Ecto neural progenitor cell (in vitro differentiated cells): ENCODE measurements around the gene RAPGEF1.
"Not testable (repeated sequence)": the region's sequence is repeated elsewhere in the genome, so short reads cannot be mapped to it uniquely, and the experiment has no call there.

ENCODE experiments used
- DNase-seq: peaks from one replicate; pipeline ENCODE4 v3.0.0-alpha.2; 2018; ENCODE audit warnings: low spot score

The RAPGEF1 gene

GRCh38 chr9:131555841-131556673 lies 183.8 kb downstream of the RAPGEF1 start:
- no peak for DNase-seq

- no peak for DNase-seq
Measured at GRCh38 chr9:131554843-131555351, 185.0 kb downstream of the RAPGEF1 start.

GRCh38 chr9:131554087-131554842 lies 185.6 kb downstream of the RAPGEF1 start:
- DNase-seq, result no peak

DNA sequence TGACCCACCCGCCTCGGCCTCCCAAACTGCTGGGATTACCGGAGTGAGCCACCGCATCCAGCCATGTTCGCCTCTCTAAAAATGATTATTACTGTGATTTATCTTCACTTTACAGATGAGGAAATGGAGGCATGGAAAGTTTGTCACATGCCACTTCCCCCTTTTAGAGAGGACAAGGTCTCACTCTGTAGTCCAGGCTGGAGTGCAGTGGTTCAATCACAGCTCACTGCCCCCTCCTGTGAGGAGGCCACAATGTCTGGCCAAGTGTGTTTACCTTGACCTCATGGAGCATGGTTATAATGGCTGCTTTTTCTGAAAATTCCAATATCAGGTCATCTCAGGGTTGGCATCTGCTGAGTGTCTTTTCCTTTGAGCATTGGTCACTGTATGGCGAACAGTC lies 187.8 kb downstream of the RAPGEF1 start:
- DNase-seq, result no peak

- not testable (repeated sequence) for DNase-seq
Measured at GRCh38 chr9:131550465-131550864, 189.4 kb downstream of the RAPGEF1 start.

DNA sequence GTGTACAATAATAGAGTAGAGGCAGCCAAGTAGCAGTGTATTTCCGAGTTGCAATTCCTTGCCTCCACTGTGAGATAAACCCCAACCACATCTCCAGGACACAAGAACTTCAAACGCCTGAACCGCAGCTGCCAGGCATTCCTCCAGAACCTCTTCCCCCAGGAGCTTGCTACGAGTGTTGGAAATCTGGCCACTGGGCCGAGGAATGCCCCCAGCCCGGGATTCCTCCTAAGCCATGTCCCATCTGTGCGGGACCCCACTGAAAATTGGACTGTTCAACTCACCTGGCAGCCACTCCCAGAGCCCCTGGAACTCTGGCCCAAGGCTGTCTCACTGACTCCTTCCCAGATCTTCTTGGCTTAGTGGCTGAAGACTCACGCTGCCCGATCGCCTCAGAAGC lies 190.7 kb downstream of the RAPGEF1 start:
- DNase-seq, result not testable (repeated sequence)

- no peak for DNase-seq
Measured at GRCh38 chr9:131546336-131547084, 193.4 kb downstream of the RAPGEF1 start.

DNA sequence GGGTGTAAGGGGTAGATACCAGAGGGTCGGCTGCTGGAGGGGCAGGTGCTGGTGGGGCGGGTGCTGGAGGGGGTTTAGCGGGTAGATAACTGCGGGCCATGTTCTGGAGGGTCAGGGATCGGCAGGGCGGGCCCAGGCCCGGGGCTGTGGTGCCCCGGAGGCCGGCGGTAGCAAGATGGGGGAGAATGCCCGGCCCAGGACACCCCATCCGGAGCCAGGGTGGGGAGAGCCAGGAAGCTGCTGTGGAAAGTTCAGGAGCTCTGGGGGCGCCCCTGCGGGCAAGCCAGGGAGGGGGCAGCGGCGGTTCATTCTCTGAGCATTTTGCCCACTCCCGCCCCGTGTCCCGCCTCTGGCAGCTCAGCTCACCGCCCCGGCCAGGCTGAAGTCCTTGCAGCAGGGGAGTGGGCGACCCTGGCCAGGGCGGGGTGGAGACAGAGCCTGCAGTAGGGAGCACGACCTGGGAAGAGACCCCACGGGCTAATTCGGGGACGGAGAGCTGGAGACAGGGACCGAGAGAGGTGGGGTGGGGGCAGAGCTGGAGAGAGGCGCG lies 194.0 kb downstream of the RAPGEF1 start:
- DNase-seq, result no peak

DNA sequence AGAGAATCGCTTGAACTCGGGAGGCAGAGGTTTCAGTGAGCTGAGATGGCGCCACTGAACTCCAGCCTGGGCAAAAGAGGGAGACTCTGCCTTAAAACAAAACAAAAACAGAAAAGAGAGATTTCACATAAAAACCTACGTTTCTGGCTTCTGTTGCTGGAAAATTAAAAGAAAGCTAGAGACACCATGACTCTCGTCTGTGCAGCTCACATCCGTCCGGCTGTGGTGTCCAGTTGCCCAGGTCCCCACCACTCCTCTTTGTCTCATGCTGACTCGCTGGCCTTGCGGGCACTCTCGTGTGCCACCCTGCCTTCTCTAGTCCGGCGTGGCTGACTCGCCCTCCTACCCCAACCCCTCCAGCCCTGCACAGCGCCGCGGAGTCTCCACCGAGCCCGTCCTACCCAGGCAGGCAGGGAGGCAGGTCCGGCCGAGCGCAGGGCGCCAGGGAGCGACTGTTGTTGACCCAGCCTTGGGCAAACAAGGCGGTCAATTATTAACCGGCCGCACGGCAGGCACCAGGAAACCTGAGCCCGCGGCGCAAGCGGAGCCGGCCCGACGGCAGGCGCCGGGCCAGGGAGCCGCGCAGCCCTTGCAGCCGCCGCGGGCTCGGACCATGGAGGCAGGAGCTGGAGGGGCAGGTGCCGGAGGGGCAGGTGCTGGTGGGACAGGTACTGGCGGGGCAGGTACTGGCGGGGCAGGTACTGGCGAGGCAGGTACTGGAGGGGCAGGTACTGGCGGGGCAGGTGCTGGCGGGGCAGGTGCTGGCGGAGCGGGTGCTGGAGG lies 194.7 kb downstream of the RAPGEF1 start, which contains the start of gene PRRT1B:
Gene PRRT1B (plus strand): TSS at position 521 of the 783 bp plus-strand sequence. CDS start 93 bp downstream, at position 614.
- peak; percentile 47 for DNase-seq

DNA sequence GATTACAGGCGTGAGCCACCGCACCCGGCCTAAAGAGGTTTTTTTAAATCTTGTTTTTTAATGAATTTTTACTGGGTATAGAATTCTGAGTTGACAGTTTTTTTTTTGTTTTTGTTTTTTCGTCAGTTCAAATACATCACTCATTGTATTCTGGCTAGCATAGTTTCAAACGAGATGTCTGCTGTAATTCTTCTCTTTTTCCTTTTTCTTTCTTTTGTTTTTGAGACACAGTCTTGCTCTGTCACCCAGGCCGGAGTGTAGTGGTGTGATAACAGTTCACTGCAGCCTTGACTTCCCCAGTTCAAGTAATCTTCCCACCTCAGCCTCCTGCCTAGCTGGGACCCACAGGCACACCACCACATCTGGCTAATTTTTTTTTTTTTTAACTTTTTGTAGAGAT lies 196.7 kb downstream of the RAPGEF1 start:
- DNase-seq, result no peak

GRCh38 chr9:131539223-131539923 lies 200.5 kb downstream of the RAPGEF1 start:
- DNase-seq, result no peak

DNA sequence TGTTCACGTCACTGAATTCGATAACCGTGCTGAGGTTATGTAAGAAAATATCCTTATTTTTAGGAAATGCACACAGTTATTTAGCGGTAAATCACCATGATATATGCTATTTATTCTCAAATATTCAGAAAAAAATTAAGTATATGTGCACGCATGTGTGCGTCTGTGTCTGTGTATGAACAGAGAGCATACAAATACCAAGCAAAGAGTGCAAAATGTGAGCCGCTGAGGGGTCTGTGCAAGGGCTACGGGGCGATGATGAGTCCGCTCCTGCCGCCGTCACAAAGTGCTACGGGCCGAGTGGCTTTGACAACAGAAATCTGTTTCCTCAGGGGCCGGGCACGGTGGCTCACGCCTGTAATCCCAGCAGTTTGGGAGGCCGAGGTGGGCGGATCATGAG lies 201.9 kb downstream of the RAPGEF1 start:
- no peak for DNase-seq

DNA sequence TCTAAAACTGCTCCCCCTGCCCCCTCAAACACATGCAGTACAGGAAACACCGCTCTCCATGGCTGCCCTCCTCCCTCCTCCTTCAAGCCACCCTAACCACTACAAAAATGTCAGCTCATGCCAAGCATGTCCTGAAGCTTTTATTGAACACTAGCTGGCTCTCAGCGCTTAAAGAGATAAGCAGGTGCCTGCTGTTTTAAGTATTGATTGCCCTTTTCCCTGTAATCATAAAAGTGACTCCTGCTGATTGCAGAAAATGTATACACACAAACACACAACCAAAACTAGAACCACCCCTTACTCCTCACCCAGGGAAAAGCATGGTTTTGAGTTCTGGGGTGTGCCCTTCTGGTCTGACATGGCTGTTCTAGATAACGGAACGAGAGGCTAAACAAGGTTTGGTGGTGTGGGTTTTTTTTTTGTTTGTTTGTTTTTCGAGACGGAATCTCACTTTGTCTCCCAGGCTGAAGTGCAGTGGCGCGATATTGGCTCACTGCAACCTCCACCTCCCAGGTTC lies 205.1 kb downstream of the RAPGEF1 start:
- DNase-seq, result no peak

DNA sequence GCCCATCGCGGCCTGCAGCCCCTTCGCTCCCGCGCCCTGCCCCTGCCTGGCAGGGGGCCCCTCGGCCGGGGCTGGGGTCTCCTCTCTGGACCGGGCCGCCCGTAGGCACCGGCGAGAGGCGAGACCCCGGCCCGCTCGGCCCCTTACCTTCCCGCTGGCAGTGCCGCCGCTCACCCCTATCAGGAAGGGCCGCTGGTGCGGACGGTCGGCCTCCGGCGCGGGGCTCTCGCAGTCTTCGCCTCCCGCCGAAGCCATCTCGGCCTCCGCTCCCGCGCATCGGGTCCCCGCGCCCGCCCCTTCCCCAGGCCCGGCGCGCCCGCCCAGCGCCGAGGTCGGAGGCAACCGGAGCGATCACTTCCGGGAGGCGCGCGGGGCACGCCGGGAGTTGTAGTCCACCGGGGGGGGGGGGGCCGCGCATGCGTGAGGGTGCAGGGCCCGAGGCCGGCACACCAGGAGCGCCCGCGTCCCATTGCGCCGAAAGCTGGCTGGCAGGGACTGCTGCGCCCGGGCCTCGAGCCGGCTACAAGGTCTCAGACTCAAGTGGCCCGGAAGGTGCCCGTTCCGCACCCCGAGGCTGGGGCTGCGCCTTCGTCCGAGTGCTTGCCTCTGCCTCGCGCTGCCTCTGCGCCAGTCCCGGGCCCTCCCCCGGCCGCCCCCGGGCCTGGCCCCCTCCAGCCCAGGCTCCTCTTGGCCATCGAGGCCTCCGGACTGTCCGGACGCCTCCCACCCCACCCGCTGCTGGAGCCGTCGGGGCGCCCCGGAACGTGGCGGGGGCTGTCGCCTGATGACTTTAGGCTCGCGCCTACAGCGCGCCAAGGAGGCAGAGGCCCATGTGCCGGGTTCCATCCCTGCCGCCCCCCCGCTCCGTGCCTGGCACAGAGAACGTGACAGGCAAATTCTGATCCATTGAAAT lies 208.7 kb downstream of the RAPGEF1 start, which contains the start of gene UCK1:
Gene UCK1 (minus strand): TSS at position 344 of the 913 bp plus-strand sequence. CDS start 89 bp downstream, at position 255.
- DNase-seq, result peak; percentile 92

GRCh38 chr9:131530546-131530919 lies 209.3 kb downstream of the RAPGEF1 start:
- DNase-seq, result peak; percentile 62

- no peak for DNase-seq
Measured at GRCh38 chr9:131529597-131530545, 210.0 kb downstream of the RAPGEF1 start.

GRCh38 chr9:131528886-131529505 lies 210.9 kb downstream of the RAPGEF1 start:
- no peak for DNase-seq
